Endodermal cell (in vitro differentiated cells): ENCODE data around the gene DRG2. TPM values are rescaled to one million over a fixed set of nuclear protein-coding genes. Genes with fewer than 3 reads are reported as not detected.

Experiments used
- DNase-seq: peaks from one replicate; pipeline ENCODE4 v3.0.0-alpha.2; 2017
- H3K27ac ChIP-seq: 2 replicates; pipeline ENCODE4 v1.5.1; 2013; ENCODE audit warnings: mild to moderate bottlenecking, low read depth, low read length, moderate library complexity
- H3K27me3 ChIP-seq: 2 replicates; pipeline ENCODE4 v1.6.1; 2013; ENCODE audit warnings: mild to moderate bottlenecking, low read length, moderate library complexity; ENCODE audit not compliant: insufficient read depth, control insufficient read depth, poor library complexity, severe bottlenecking
- H3K36me3 ChIP-seq: 2 replicates; pipeline ENCODE4 v1.7.0; 2013; ENCODE audit warnings: mild to moderate bottlenecking, low read length, moderate library complexity; ENCODE audit not compliant: control insufficient read depth, insufficient read depth
- H3K4me1 ChIP-seq: one replicate; pipeline ENCODE4 v1.7.0; 2013; ENCODE audit warnings: low read length; ENCODE audit not compliant: control insufficient read depth, insufficient read depth
- H3K4me3 ChIP-seq: 2 replicates; pipeline ENCODE4 v1.5.1; 2013; ENCODE audit warnings: mild to moderate bottlenecking, low read length, moderate library complexity
- H3K9ac ChIP-seq: 2 replicates; pipeline ENCODE4 v1.6.1; 2013; ENCODE audit warnings: mild to moderate bottlenecking, low read length, moderate library complexity; ENCODE audit not compliant: poor library complexity, severe bottlenecking; ENCODE audit errors: extremely low read depth
- H3K9me3 ChIP-seq: 2 replicates; pipeline ENCODE4 v1.6.1; 2013; ENCODE audit warnings: mild to moderate bottlenecking, low read length, moderate library complexity; ENCODE audit not compliant: control insufficient read depth
- H3K27ac Mint-ChIP-seq: 2 replicates; pipeline ENCODE4 v1.8.0; 2020; ENCODE audit warnings: mixed read lengths
- H3K27me3 Mint-ChIP-seq: 2 replicates; pipeline ENCODE4 v1.8.0; 2021; ENCODE audit warnings: mild to moderate bottlenecking, mixed read lengths; ENCODE audit not compliant: insufficient read depth
- H3K36me3 Mint-ChIP-seq: 2 replicates; pipeline ENCODE4 v1.8.0; 2020; ENCODE audit warnings: low read depth, mixed read lengths
- H3K4me1 Mint-ChIP-seq: 2 replicates; pipeline ENCODE4 v1.8.0; 2020; ENCODE audit warnings: mixed read lengths
- H3K4me3 Mint-ChIP-seq: 2 replicates; pipeline ENCODE4 v1.8.0; 2020; ENCODE audit warnings: mild to moderate bottlenecking, moderate library complexity, mixed read lengths
- H3K9me3 Mint-ChIP-seq: 2 replicates; pipeline ENCODE4 v1.8.0; 2020; ENCODE audit warnings: mild to moderate bottlenecking, mixed read lengths
- CTCF ChIP-seq: fragments of 200-600 bp; sonication (generic); conservative IDR thresholded peaks from 2 replicates; pipeline ENCODE4 v1.5.0; 2021; ENCODE audit warnings: antibody characterized with exemption, mild to moderate bottlenecking
- WGBS, 2 experiments: methylation state at CpG; one replicate each; pipeline versions ENCODE4 v1.1.5 to v1.1.7; 2013; ENCODE audit warnings: missing lambda C conversion rate in 2 of 2, mixed read lengths in 1 of 2; ENCODE audit not compliant: insufficient coverage in 1 of 2, insufficient read length in 1 of 2; 5-methylcytosine and 5-hydroxymethylcytosine counted together
- total RNA-seq, 2 donors: library from RNA; stranded (reverse); fragmentation: NEBNext Ultra II Directional in 1 of 2; extraction: Animal tissue kit (Norgen Biotek cat#: 25700) in 1 of 2; gene quantifications; 2 replicates in 1 of 2; 3 replicates in 1 of 2; pipeline ENCODE4 v1.2.1, GENCODE V29; 2021

Gene DRG2
- total RNA-seq, 2 donors from 2014 or later: 45.1 to 49.9 TPM

GRCh38 chr17:18117533-18117932 is 29.8 kb downstream of the DRG2 start:
- no peak overlapping the region for H3K9ac ChIP-seq
- Mint-ChIP-seq H3K36me3 (no peaks in the 10 kb centered on the region), H3K27me3 (peaks cover 3% of the 10 kb centered on the region), H3K4me3 (no peak overlapping the region), H3K4me1 (no peaks in the 10 kb centered on the region), H3K9me3 (peaks cover 9% of the 10 kb centered on the region), H3K27ac (no peak overlapping the region)
- no peaks in the 10 kb centered on the region for H3K27me3 ChIP-seq
- H3K4me1 ChIP-seq: no peaks in the 10 kb centered on the region
- no peak overlapping the region for H3K27ac ChIP-seq
- no peaks in the 10 kb centered on the region for H3K36me3 ChIP-seq
- no peak overlapping the region for H3K4me3 ChIP-seq
- no peaks in the 10 kb centered on the region for H3K9me3 ChIP-seq
- WGBS, 2 experiments: 100% methylated on average over 1 of the region's 1 CpG; no CpG with 5 or more reads in 1 of the 2 experiments
- no peak for TF ChIP-seq CTCF
- DNase-seq: no peak

DNA sequence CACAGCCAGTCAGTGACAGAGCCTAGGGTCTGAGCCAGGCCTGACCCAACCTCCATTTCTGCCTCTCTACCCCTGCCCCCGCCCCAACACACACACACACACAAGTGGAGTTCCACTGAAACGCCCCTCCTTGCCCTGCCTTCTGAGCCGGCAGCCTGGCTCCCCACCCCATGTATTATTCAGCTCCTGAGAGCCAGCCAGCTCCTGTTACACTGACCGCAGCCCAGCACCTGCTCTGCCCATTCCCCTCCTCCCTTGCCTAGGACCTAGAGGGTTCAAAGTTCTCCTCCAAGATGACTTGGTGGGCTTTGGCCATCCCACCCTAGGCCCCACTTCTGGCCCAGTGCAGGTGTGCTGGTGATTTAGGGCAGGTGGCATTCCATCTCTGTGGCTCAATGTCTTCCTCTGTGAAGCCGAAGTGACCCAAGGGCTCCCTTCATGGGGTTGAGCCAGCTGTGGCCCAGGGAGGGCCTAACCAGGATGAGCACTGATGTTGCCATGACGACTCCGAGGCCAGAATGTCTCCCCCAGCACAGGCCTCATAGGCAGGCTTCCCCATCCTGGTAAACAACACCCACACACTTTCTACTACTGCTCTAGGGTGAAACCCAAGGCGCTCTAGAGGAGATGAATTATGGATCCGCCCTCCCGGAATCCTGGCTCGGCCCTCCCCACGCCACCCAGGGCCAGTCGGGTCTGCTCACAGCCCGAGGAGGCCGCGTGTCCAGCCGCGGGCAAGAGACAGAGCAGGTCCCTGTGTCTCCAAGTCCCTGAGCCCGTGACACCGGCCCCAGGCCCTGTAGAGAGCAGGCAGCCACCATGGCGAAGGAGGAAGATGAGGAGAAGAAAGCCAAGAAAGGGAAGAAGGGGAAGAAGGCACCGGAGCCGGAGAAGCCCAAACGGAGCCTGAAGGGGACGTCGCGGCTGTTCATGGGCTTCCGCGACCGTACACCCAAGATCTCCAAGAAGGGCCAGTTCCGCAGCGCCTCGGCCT is 30.5 kb downstream of the DRG2 start:
- Mint-ChIP-seq H3K9me3 (peaks cover 9% of the 10 kb centered on the region), H3K36me3 (no peaks in the 10 kb centered on the region), H3K4me1 (no peaks in the 10 kb centered on the region), H3K27ac (no peak overlapping the region), H3K4me3 (no peak overlapping the region), H3K27me3 (peaks cover 3% of the 10 kb centered on the region)
- no peaks in the 10 kb centered on the region for H3K4me1 ChIP-seq
- no peak overlapping the region for H3K9ac ChIP-seq
- no peaks in the 10 kb centered on the region for H3K9me3 ChIP-seq
- whole genome bisulfite sequencing, 2 experiments: 93 to 96% methylated on average over 13 to 33 of the region's 33 CpGs
- no peaks in the 10 kb centered on the region for H3K27me3 ChIP-seq
- H3K27ac ChIP-seq: no peak overlapping the region
- no peak for DNase-seq
- no peak for TF ChIP-seq CTCF
- no peaks in the 10 kb centered on the region for H3K36me3 ChIP-seq
- no peak overlapping the region for H3K4me3 ChIP-seq

DNA sequence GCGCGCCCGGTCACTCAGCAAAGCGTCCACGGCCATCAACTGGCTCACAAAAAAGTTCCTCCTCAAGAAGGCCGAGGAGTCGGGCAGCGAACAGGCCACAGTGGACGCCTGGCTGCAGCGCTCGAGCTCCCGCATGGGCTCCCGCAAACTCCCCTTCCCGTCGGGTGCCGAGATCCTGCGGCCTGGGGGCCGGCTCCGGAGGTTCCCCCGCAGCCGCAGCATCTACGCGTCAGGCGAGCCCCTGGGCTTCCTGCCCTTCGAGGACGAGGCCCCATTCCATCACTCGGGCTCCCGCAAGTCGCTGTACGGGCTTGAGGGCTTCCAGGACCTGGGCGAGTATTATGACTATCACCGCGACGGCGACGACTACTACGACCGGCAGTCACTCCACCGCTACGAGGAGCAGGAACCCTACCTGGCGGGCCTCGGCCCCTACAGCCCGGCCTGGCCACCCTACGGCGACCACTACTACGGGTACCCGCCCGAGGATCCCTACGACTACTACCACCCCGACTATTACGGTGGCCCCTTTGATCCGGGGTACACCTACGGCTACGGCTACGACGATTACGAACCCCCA is 31.5 kb downstream of the DRG2 start:
- no peaks in the 10 kb centered on the region for H3K4me1 Mint-ChIP-seq
- peaks cover 3% of the 10 kb centered on the region for H3K27me3 Mint-ChIP-seq
- no peak overlapping the region for H3K27ac Mint-ChIP-seq
- Histone ChIP-seq H3K9me3 (no peaks in the 10 kb centered on the region), H3K4me1 (no peaks in the 10 kb centered on the region), H3K9ac (no peak overlapping the region), H3K27me3 (no peaks in the 10 kb centered on the region), H3K4me3 (no peak overlapping the region), H3K27ac (no peak overlapping the region), H3K36me3 (no peaks in the 10 kb centered on the region)
- no peak overlapping the region for H3K4me3 Mint-ChIP-seq
- peaks cover 9% of the 10 kb centered on the region for H3K9me3 Mint-ChIP-seq
- TF ChIP-seq CTCF: no peak
- H3K36me3 Mint-ChIP-seq: no peaks in the 10 kb centered on the region
- DNase-seq: no peak
- WGBS, 2 experiments: 95 to 96% methylated on average over 54 to 57 of the region's 57 CpGs
